Stimulated activated naive CD4-positive, alpha-beta T cell (primary cell): Measurements from ENCODE around the gene THUMPD3.

ENCODE experiments used
- DNase-seq, 6 experiments: peaks; one replicate each; lab custom pipeline; 2025; lab: John Stamatoyannopoulos, UW

The THUMPD3 gene

GRCh38 chr3:9362731-9363530, at the start of gene THUMPD3:
Gene THUMPD3, plus strand, starts transcription at chr3:9363054. Its CDS starts 2,015 bp downstream, at chr3:9365069.
- peak; percentile 77 to 86 (median 82) for DNase-seq

- DNase-seq = no peak
Measured at GRCh38 chr3:9314796-9315195, 48.1 kb upstream of the THUMPD3 start.

- DNase-seq = no peak
Measured at GRCh38 chr3:9316881-9317361, 45.9 kb upstream of the THUMPD3 start.

GRCh38 chr3:9322780-9323179, 40.1 kb upstream of the THUMPD3 start:
- DNase-seq = no peak

- no peak for DNase-seq
Measured at GRCh38 chr3:9324944-9325343, 37.9 kb upstream of the THUMPD3 start.

GRCh38 chr3:9327578-9327977, 35.3 kb upstream of the THUMPD3 start:
- DNase-seq = no peak

- no peak for DNase-seq
Measured at GRCh38 chr3:9330166-9330703, 32.6 kb upstream of the THUMPD3 start.

- DNase-seq = no peak
Measured at GRCh38 chr3:9331171-9331570, 31.7 kb upstream of the THUMPD3 start.

GRCh38 chr3:9332250-9333030, 30.4 kb upstream of the THUMPD3 start:
- DNase-seq = no peak

- DNase-seq = no peak
Measured at GRCh38 chr3:9339761-9340471, 22.9 kb upstream of the THUMPD3 start.

- no peak for DNase-seq
Measured at GRCh38 chr3:9340472-9340902, 22.4 kb upstream of the THUMPD3 start.

GRCh38 chr3:9342696-9343095, 20.2 kb upstream of the THUMPD3 start:
- DNase-seq = no peak

- no peak for DNase-seq
Measured at GRCh38 chr3:9343115-9343514, 19.7 kb upstream of the THUMPD3 start.

- no peak for DNase-seq
Measured at GRCh38 chr3:9345041-9345440, 17.8 kb upstream of the THUMPD3 start.

- no peak for DNase-seq
Measured at GRCh38 chr3:9346141-9346540, 16.7 kb upstream of the THUMPD3 start.

GRCh38 chr3:9347081-9347480, 15.8 kb upstream of the THUMPD3 start:
- DNase-seq = no peak

GRCh38 chr3:9347887-9348286, 15.0 kb upstream of the THUMPD3 start:
- no peak for DNase-seq

GRCh38 chr3:9349321-9350117, 13.3 kb upstream of the THUMPD3 start:
- no peak for DNase-seq

GRCh38 chr3:9351709-9352126, 11.1 kb upstream of the THUMPD3 start:
- no peak for DNase-seq

- DNase-seq = peak; percentile 13 to 68 (median 38)
Measured at GRCh38 chr3:9352917-9353752, 9.7 kb upstream of the THUMPD3 start.
